DOHH2 (cell line): Measurements from ENCODE around the gene UGT1A8.

Experiments used
- CTCF ChIP-seq: fragments of 200-600 bp; sonication (generic); IDR thresholded peaks from one replicate; pipeline ENCODE4 v1.5.1; 2014; ENCODE audit warnings: antibody characterized with exemption, mild to moderate bottlenecking, low read depth, low read length; ENCODE audit not compliant: poor library complexity, severe bottlenecking
- EZH2phosphoT487 ChIP-seq: fragments of 200-600 bp; sonication (generic); IDR thresholded peaks from 2 replicates; pipeline ENCODE4 v1.6.1; 2017; ENCODE audit warnings: borderline replicate concordance, mild to moderate bottlenecking, antibody characterized with exemption, low read length, moderate library complexity, mixed read lengths

GRCh38 chr2:233598952-233599351 lies 18.5 kb upstream of the UGT1A8 start:
- TF ChIP-seq CTCF (no peak), EZH2phosphoT487 (no peak)
